ENCODE results near the gene BTBD9.
"Not testable (repeated sequence)": the region's sequence is repeated elsewhere in the genome, so short reads cannot be mapped to it uniquely, and the experiment has no call there.

BTBD9 gene

DNA sequence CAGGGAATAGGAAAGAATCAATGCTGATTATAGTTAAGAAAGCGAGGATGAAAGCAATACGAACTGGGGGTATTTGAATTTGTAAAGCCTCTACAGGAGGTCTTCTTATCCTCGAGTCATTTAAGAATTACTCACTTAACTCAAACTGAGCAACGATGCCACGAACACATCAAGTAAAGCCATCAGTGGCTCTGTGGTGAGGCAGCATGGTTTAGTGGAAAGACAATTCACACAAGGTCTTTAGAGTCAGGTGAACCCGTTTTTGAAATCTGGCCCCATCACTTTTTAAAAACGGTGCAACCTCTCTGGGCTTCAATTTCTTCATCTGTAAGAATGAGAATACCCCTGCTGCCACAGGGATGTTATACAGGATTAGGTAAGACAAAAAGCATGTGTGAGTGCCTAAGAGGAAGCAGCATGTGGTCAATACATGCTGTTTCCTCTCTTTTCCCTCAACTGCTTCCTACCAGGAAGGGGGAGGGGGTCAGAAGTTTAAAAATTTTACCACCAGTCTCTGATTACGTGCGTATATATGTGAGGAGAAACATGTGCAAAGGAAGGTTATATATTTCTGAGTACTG, 162.0 kb downstream of the BTBD9 start:
- no peak for FAIRE-seq

GRCh38 chr6:38476888-38477287, 162.8 kb downstream of the BTBD9 start:
- no peak for FAIRE-seq

DNA sequence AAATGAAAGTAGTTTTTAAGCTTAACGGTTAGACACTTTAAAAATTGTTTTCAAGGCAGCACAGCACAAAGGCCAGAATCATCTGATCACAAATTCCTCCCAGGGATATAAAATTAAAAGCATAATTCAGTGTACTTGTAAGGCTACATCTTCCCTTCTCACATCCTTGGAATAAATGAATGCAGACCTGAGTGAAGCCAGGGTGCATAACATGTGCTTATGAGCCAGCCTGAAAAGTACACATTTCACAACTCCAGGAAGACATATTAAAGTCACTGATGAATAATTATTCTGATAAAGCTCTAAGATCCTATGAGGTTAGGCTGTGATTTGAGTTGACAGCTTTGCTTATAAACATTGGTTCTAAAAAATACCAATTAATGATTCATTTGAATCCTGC, 163.6 kb downstream of the BTBD9 start:
- FAIRE-seq, result no peak

DNA sequence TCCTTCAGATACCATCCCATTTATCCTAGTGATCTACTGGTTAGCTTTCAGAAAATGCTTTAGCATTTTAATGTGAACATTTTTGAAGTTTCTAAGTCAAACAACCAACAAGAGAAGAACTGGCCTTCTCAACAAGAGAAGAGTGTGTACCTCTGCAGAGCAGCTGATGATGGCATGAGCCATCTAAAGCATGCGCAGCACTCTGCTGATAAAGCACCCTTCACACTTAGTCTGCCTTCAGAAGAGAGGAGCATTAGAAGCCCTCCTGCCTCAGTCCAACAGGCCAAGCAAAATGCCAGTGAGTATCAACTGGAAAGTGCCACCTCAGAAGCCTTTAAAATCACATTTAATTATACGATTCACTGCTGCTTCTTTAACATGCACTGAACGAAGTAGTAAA, 169.2 kb downstream of the BTBD9 start:
- no peak for FAIRE-seq

- FAIRE-seq, result no peak
Measured at GRCh38 chr6:38467566-38467965, 172.2 kb downstream of the BTBD9 start.

GRCh38 chr6:38460186-38460585, 179.5 kb downstream of the BTBD9 start:
- no peak for FAIRE-seq

GRCh38 chr6:38459291-38459690, 180.4 kb downstream of the BTBD9 start:
- FAIRE-seq, result no peak

DNA sequence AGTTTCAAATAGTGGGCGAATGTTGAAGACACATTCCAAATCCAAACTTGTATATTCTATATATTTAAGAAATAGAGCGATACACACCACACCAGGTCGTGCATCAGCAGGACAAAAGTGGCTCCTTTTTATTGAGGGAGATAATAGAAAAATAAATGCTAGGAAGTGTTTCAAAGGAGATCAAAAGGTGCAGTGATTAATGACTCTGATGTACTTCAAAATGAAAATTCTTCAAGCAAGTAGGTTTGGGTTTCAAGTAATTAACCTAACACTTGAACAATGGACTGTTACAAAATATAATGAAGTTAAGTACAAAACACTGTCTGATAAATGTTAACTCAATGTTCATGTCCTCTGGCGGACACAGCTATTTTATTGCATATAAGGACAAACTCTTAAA, 185.9 kb downstream of the BTBD9 start:
- no peak for FAIRE-seq

GRCh38 chr6:38452816-38453660, 186.7 kb downstream of the BTBD9 start:
- no peak for FAIRE-seq

GRCh38 chr6:38450717-38451116, 189.0 kb downstream of the BTBD9 start:
- no peak for FAIRE-seq

- no peak for FAIRE-seq
Measured at GRCh38 chr6:38445925-38446324, 193.8 kb downstream of the BTBD9 start.

DNA sequence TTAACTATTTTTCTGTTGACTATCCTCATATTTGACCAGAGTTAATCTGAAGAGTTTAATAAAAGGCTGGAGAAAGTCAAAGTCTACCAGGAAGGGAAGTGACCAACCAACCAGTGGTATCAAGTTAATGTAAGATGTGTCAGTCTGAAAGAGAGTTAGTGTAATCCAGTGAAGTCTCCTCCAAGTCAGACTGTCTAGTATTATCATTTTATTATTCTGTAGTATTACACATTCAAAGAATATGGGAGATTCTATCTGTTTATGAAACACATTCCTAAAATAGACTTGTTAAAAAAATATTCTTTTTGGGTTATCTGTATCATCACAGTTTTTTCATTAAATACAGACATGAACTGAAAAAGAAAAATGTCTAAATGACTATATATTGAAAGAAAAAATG, 194.4 kb downstream of the BTBD9 start:
- FAIRE-seq, result no peak

- FAIRE-seq, result no peak
Measured at GRCh38 chr6:38443352-38444144, 196.2 kb downstream of the BTBD9 start.

DNA sequence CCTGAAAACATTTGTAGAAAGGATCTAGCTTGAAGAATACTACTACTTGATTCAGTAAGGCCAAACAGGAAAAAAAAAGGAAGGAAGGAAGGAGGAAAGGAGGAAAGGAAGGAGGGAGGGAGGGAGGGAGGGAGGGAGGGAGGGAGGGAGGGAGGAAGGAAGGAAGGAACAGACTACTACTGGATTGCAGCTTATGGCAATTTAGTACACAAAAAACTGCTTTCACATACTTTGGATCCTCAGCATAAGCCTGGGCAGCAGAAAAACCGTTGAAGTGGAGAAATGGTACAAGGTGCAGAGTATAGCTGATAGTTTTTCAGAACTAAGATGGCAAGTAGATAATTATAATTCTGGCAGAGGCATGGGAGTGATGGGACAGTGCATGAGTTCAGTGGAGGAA, 201.6 kb downstream of the BTBD9 start:
- FAIRE-seq, result no peak

- no peak for FAIRE-seq
Measured at GRCh38 chr6:38436726-38437465, 202.8 kb downstream of the BTBD9 start.

DNA sequence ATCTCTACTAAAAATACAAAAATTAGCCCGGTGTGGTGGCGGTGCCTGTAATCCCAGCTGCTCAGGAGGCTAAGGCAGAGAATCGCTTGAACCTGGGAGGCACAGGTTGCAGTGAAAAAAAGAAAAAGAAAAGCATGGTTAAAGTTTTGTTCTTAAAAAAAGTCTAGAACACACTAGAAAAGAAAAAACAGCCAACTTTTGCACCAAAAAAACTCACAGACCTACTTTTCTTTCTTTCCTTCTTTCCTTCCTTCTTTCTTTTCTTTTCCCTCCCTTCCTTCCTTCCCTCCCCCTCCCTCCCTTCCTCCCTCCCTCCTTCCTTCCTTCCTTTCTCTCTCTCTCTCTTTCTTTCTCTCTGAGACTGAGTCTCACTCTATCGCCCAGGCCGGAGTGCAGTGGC, 204.4 kb downstream of the BTBD9 start:
- FAIRE-seq, result no peak

DNA sequence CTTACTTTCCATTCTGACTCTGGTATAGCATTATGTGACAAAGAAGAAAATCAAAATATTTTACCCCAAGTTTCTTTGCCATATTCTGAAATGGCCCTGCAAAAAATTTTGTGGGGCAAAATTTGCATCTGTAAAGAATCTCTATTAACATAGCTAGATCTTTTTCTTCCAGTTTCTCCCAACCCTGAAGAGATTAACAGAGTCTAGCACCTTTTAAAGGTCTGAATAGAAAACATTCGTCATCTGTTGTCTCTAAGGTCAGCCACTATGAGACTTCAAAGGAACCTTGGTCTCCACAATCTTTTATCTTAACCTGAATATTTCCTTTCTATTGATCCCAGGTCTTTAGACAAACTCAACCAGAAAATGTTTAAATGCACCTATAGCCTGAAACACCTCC, 205.7 kb downstream of the BTBD9 start:
- FAIRE-seq, result no peak

- FAIRE-seq, result no peak
Measured at GRCh38 chr6:38432479-38432878, 207.2 kb downstream of the BTBD9 start.

DNA sequence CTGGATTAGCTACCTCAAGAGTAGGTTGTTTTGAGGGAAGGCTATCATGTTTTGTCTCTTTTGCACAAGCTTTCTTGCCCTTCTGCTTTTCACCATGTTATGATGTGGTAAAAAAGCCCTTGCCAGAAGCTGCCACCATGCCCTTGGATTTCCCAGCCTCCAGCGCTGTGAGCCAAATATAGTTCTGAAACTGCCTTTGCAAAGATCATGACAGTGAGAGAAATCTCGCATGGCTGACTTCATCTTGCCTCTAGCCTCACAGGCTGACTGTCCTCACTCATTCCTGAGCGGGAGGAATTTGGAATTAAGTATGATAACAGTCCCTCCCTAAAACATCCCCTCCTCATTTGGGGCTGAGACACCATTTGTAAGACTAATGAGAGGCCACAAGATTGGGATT, 207.7 kb downstream of the BTBD9 start:
- no peak for FAIRE-seq

- FAIRE-seq, result no peak
Measured at GRCh38 chr6:38429546-38429945, 210.2 kb downstream of the BTBD9 start.

DNA sequence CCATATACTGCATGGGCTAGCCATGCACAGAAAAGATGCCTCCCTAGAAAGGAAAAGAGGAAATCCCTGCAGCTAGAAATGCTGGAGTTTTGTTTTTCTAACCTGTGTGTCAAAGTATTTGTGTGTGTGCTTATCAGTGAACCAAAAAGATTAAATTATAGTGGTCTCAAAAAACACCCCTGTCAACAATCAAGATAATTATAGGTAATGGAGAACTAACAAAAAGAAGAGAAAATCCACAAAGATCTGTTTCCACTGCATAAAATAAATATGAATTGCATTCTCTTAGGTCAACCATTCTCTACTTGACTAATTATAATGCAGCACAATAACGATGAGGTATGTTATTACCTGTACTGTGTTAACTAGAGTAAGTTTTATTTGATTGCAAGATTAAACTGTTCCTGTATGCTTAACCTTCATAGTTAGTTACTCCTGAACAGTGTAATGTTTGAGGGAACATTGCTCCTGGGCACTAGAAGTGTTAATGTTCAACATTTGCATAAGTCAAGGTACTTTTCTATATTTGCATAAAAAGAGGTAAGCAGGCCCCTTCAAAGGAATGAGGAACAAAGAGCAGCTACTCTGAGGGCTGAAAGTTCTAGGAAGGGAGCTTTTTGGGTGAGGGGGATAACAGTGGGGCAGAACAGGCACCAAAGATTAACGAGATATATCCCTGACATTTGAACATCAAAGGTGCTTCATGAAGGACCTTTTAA, 212.1 kb downstream of the BTBD9 start:
- no peak for FAIRE-seq

DNA sequence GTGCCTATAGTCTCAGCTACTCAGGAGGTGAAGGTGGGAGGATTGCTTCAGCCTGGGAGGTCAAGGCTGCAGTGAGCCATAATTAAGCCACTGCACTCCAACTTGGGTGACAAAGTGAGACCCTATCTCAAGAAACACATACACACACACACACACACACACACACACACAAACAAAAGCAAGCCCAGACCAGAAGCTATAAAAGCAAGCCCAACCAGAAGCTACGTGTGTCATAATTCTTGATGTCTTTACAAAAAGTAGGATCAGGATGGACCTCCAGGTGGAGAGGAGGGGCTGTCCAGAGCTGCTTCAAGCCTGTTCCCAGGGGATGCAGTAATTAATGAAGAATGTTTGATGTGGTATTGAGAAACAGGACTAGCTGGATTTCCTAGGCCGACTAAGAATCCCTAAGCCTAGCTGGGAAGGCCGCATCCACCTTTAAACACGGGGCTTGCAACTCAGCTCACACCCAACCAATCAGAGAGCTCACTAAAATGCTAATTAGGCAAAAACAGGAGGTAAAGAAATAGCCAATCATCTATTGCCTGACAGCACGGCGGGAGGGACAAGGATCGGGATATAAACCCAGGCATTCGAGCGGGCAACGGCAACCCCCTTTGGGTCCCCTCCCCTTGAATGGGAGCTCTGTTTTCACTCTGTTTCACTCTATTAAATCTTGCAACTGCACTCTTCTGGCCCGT, 213.8 kb downstream of the BTBD9 start:
- not testable (repeated sequence) for FAIRE-seq

Measured in colon (tissue), 2 donors.